Neural cell (in vitro differentiated cells): ENCODE results near the gene AP1S1.
A peak's percentile ranks its signal among the peaks of the same experiment; 100 is the strongest.

Experiments used
- MXI1 ChIP-seq: fragments of 450-650 bp; conservative IDR thresholded peaks from 2 replicates; pipeline ENCODE4 v1.6.1; 2014; ENCODE audit warnings: antibody characterized with exemption, mild to moderate bottlenecking; ENCODE audit not compliant: poor library complexity, severe bottlenecking
- POLR2AphosphoS5 ChIP-seq: IDR thresholded peaks from 2 replicates; pipeline ENCODE4 v1.6.1; 2012
- TAF1 ChIP-seq: IDR thresholded peaks from 2 replicates; pipeline ENCODE4 v1.6.1; 2012; ENCODE audit warnings: low read depth
- TF ChIP-seq, protein P1 (sequence below): fragments of 450-650 bp; IDR thresholded peaks from 2 replicates; pipeline ENCODE4 v1.5.1; 2014; ENCODE audit warnings: antibody characterized with exemption, mild to moderate bottlenecking, moderate library complexity; ENCODE audit not compliant: poor library complexity, severe bottlenecking
- TF ChIP-seq, protein P2 (sequence below): IDR thresholded peaks from 2 replicates; pipeline ENCODE4 v1.6.1; 2012; ENCODE audit warnings: borderline replicate concordance

GRCh38 chr7:101162551-101163278, 8.4 kb downstream of the AP1S1 start:
- TF ChIP-seq TAF1 (no peak), MXI1 (peak; percentile 67), POLR2AphosphoS5 (no peak)
- TF ChIP-seq, protein P1, sequence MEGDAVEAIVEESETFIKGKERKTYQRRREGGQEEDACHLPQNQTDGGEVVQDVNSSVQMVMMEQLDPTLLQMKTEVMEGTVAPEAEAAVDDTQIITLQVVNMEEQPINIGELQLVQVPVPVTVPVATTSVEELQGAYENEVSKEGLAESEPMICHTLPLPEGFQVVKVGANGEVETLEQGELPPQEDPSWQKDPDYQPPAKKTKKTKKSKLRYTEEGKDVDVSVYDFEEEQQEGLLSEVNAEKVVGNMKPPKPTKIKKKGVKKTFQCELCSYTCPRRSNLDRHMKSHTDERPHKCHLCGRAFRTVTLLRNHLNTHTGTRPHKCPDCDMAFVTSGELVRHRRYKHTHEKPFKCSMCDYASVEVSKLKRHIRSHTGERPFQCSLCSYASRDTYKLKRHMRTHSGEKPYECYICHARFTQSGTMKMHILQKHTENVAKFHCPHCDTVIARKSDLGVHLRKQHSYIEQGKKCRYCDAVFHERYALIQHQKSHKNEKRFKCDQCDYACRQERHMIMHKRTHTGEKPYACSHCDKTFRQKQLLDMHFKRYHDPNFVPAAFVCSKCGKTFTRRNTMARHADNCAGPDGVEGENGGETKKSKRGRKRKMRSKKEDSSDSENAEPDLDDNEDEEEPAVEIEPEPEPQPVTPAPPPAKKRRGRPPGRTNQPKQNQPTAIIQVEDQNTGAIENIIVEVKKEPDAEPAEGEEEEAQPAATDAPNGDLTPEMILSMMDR: no peak
- TF ChIP-seq, protein P2, sequence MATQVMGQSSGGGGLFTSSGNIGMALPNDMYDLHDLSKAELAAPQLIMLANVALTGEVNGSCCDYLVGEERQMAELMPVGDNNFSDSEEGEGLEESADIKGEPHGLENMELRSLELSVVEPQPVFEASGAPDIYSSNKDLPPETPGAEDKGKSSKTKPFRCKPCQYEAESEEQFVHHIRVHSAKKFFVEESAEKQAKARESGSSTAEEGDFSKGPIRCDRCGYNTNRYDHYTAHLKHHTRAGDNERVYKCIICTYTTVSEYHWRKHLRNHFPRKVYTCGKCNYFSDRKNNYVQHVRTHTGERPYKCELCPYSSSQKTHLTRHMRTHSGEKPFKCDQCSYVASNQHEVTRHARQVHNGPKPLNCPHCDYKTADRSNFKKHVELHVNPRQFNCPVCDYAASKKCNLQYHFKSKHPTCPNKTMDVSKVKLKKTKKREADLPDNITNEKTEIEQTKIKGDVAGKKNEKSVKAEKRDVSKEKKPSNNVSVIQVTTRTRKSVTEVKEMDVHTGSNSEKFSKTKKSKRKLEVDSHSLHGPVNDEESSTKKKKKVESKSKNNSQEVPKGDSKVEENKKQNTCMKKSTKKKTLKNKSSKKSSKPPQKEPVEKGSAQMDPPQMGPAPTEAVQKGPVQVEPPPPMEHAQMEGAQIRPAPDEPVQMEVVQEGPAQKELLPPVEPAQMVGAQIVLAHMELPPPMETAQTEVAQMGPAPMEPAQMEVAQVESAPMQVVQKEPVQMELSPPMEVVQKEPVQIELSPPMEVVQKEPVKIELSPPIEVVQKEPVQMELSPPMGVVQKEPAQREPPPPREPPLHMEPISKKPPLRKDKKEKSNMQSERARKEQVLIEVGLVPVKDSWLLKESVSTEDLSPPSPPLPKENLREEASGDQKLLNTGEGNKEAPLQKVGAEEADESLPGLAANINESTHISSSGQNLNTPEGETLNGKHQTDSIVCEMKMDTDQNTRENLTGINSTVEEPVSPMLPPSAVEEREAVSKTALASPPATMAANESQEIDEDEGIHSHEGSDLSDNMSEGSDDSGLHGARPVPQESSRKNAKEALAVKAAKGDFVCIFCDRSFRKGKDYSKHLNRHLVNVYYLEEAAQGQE: no peak
